ENCODE measurements around the gene CHKB. TPM values are rescaled to one million over a fixed set of nuclear protein-coding genes. Genes with fewer than 3 reads are reported as not detected.
A peak's percentile ranks its signal among the peaks of the same experiment; 100 is the strongest.

CHKB gene
- total RNA-seq, 2 experiments from 2014 or later = 85.8 to 100 TPM

GRCh38 chr22:50625568-50626313, 43.1 kb upstream of the CHKB start:
- Histone ChIP-seq H3K36me3 (ENCODE audit: insufficient read depth, low read length) (no peaks in the 10 kb centered on the region), H3K4me1 (ENCODE audit: insufficient read depth, low read length, poor library complexity, severe bottlenecking) (peaks cover 31% of the 10 kb centered on the region), H4K20me1 (ENCODE audit: insufficient read depth, low read length) (no peaks in the 10 kb centered on the region), H3K9me3 (ENCODE audit: low read length) (no peaks in the 10 kb centered on the region), H3K4me2 (ENCODE audit: low read length) (no peak overlapping the region), H3K9me2 (ENCODE audit: insufficient read depth, low read length) (no peaks in the 10 kb centered on the region), H3K79me2 (ENCODE audit: insufficient read depth, low read depth, low read length) (no peaks in the 10 kb centered on the region), H3K27ac (ENCODE audit: low read depth, low read length, poor library complexity, severe bottlenecking) (no peak overlapping the region), H3K4me3 (ENCODE audit: low read depth, low read length, poor library complexity, severe bottlenecking) (no peak overlapping the region), H2AFZ (ENCODE audit: low read length) (no peak overlapping the region)
- POLR2A ChIA-PET = no interaction called here
- no peak for TF ChIP-seq EZH2phosphoT487 (IDR thresholded peaks at IDR 0.05; ENCODE audit: borderline replicate concordance, low read depth, low read length)
- 0 out of 2 replicates have a peak, but pooled peaks have one; percentile 27 for TF ChIP-seq CTCF (conservative IDR thresholded peaks at IDR 0.05; ENCODE audit: low read length)
- intact Hi-C loops (cut with micrococcal nuclease; ENCODE audit: unreplicated experiment) = no loop called here
- no TSS peak for BruUV-seq (replicated peaks)
- CTCF ChIA-PET (ENCODE audit: unreplicated experiment) = no interaction called here
- no peak for DNase-seq (ENCODE audit: low spot score)

- Histone ChIP-seq H3K9me3 (ENCODE audit: low read length) (no peaks in the 10 kb centered on the region), H3K9me2 (ENCODE audit: insufficient read depth, low read length) (no peaks in the 10 kb centered on the region), H3K4me1 (ENCODE audit: insufficient read depth, low read length, poor library complexity, severe bottlenecking) (peaks cover 35% of the 10 kb centered on the region), H3K27ac (ENCODE audit: low read depth, low read length, poor library complexity, severe bottlenecking) (no peak overlapping the region), H3K36me3 (ENCODE audit: insufficient read depth, low read length) (no peaks in the 10 kb centered on the region), H3K4me3 (ENCODE audit: low read depth, low read length, poor library complexity, severe bottlenecking) (no peak overlapping the region), H4K20me1 (ENCODE audit: insufficient read depth, low read length) (no peaks in the 10 kb centered on the region), H3K4me2 (ENCODE audit: low read length) (no peak overlapping the region), H3K79me2 (ENCODE audit: insufficient read depth, low read depth, low read length) (no peaks in the 10 kb centered on the region), H2AFZ (ENCODE audit: low read length) (no peak overlapping the region)
- ChIA-PET POLR2A (no interaction called here), CTCF (ENCODE audit: unreplicated experiment) (no interaction called here)
- BruUV-seq (replicated peaks) = no TSS peak
- TF ChIP-seq CTCF (conservative IDR thresholded peaks at IDR 0.05; ENCODE audit: low read length) (no peak), EZH2phosphoT487 (IDR thresholded peaks at IDR 0.05; ENCODE audit: borderline replicate concordance, low read depth, low read length) (no peak)
- intact Hi-C loops (cut with micrococcal nuclease; ENCODE audit: unreplicated experiment) = no loop called here
- no peak for DNase-seq (ENCODE audit: low spot score)
Measured at GRCh38 chr22:50625131-50625567, 42.5 kb upstream of the CHKB start.

Measured in OCI-LY7 (cell line).